SK-N-SH treated with all-trans-retinoic acid at 6 μM for 48 hours (cell line): ENCODE data around the gene HMX3.

Experiments used
- ATAC-seq: fragments of 200-7000 bp; cut with Tn5 transposase; 3 replicates; pipeline ENCODE4 v1.9.1; 2020; ENCODE audit warnings: mild to moderate bottlenecking, moderate library complexity
- ARNTL ChIP-seq: fragments of 450-650 bp; formaldehyde crosslinking; IDR thresholded peaks from 2 replicates; pipeline ENCODE4 v1.5.0; 2020; ENCODE audit warnings: low read depth, mild to moderate bottlenecking, moderate library complexity, borderline replicate concordance
- BACH2 ChIP-seq: fragments of 250-450 bp; sonication (Bioruptor Pico); IDR thresholded peaks from 2 replicates; pipeline ENCODE4 v1.9.0; 2021; ENCODE audit warnings: mild to moderate bottlenecking, borderline replicate concordance
- CREB5 ChIP-seq: fragments of 250-450 bp; sonication (Bioruptor Pico); IDR thresholded peaks from 2 replicates; pipeline ENCODE4 v1.5.1; 2020; ENCODE audit warnings: low read depth, mild to moderate bottlenecking, moderate library complexity
- CSDC2 ChIP-seq: fragments of 250-450 bp; sonication (Bioruptor Pico); IDR thresholded peaks from 2 replicates; pipeline ENCODE4 v1.5.0; 2020; ENCODE audit warnings: mild to moderate bottlenecking, moderate library complexity
- ESRRG ChIP-seq: fragments of 250-450 bp; sonication (Bioruptor Pico); IDR thresholded peaks from 2 replicates; pipeline ENCODE4 v1.6.1; 2021; ENCODE audit warnings: mild to moderate bottlenecking
- GLIS3 ChIP-seq: fragments of 250-450 bp; sonication (Bioruptor Pico); IDR thresholded peaks from 2 replicates; pipeline ENCODE4 v1.5.0; 2020; ENCODE audit warnings: mild to moderate bottlenecking, moderate library complexity
- ISL1 ChIP-seq: fragments of 250-450 bp; sonication (Bioruptor Pico); IDR thresholded peaks from 2 replicates; pipeline ENCODE4 v2.1.2; 2022; ENCODE audit warnings: mild to moderate bottlenecking, moderate library complexity
- OSR1 ChIP-seq: fragments of 250-450 bp; sonication (Bioruptor Pico); IDR thresholded peaks from 2 replicates; pipeline ENCODE4 v1.8.0; 2022; ENCODE audit warnings: moderate library complexity, mild to moderate bottlenecking, inconsistent platforms
- PATZ1 ChIP-seq: fragments of 250-450 bp; sonication (Bioruptor Pico); IDR thresholded peaks from 2 replicates; pipeline ENCODE4 v1.8.0; 2020; ENCODE audit warnings: mild to moderate bottlenecking, moderate library complexity, borderline replicate concordance
- PPARA ChIP-seq: fragments of 250-450 bp; sonication (Bioruptor Pico); IDR thresholded peaks from 2 replicates; pipeline ENCODE4 v1.5.0; 2020; ENCODE audit warnings: mild to moderate bottlenecking, borderline replicate concordance
- RARB ChIP-seq: fragments of 250-450 bp; sonication (Bioruptor Pico); IDR thresholded peaks from 2 replicates; pipeline ENCODE4 v1.8.0; 2021; ENCODE audit warnings: mild to moderate bottlenecking, moderate library complexity
- SNAI2 ChIP-seq: fragments of 250-450 bp; sonication (Bioruptor Pico); IDR thresholded peaks from 2 replicates; pipeline ENCODE4 v1.5.0; 2020; ENCODE audit warnings: mild to moderate bottlenecking, moderate library complexity
- TCF4 ChIP-seq: fragments of 250-450 bp; sonication (Bioruptor Pico); IDR thresholded peaks from 2 replicates; pipeline ENCODE4 v1.8.0; 2021; ENCODE audit warnings: mild to moderate bottlenecking, moderate library complexity, borderline replicate concordance
- TOX ChIP-seq: fragments of 250-450 bp; sonication (Bioruptor Pico); IDR thresholded peaks from 2 replicates; pipeline ENCODE4 v1.8.0; 2021; ENCODE audit warnings: mild to moderate bottlenecking, moderate library complexity, borderline replicate concordance
- ZC3H10 ChIP-seq: fragments of 250-450 bp; sonication (Bioruptor Pico); IDR thresholded peaks from 2 replicates; pipeline ENCODE4 v1.5.1; 2021; ENCODE audit warnings: mild to moderate bottlenecking, moderate library complexity
- ZFP3 ChIP-seq: fragments of 250-450 bp; sonication (Bioruptor Pico); IDR thresholded peaks from 2 replicates; pipeline ENCODE4 v1.5.0; 2020; ENCODE audit warnings: mild to moderate bottlenecking, moderate library complexity
- ZFP30 ChIP-seq: fragments of 450-650 bp; formaldehyde crosslinking; IDR thresholded peaks from 2 replicates; pipeline ENCODE4 v1.5.0; 2022; ENCODE audit warnings: mild to moderate bottlenecking, moderate library complexity
- ZNF565 ChIP-seq: fragments of 450-650 bp; formaldehyde crosslinking; conservative IDR thresholded peaks from 2 replicates; pipeline ENCODE4 v1.5.0; 2020; ENCODE audit warnings: low read depth, mild to moderate bottlenecking, moderate library complexity
- ZNF70 ChIP-seq: fragments of 450-650 bp; formaldehyde crosslinking; IDR thresholded peaks from 2 replicates; pipeline ENCODE4 v1.5.0; 2020; ENCODE audit warnings: mild to moderate bottlenecking, moderate library complexity
- ZNF8 ChIP-seq: fragments of 450-650 bp; formaldehyde crosslinking; IDR thresholded peaks from 2 replicates; pipeline ENCODE4 v1.5.0; 2020; ENCODE audit warnings: mild to moderate bottlenecking, moderate library complexity
- TF ChIP-seq, protein P1 (sequence below): fragments of 250-450 bp; sonication (Bioruptor Pico); IDR thresholded peaks from 2 replicates; pipeline ENCODE4 v1.8.0; 2021; ENCODE audit warnings: low read depth, mild to moderate bottlenecking, moderate library complexity, borderline replicate concordance
- TF ChIP-seq, protein P2 (sequence below): fragments of 250-450 bp; sonication (Bioruptor Pico); IDR thresholded peaks from 2 replicates; pipeline ENCODE4 v1.5.1; 2021; ENCODE audit warnings: mild to moderate bottlenecking, moderate library complexity
- TF ChIP-seq, protein P3 (sequence below): fragments of 250-450 bp; sonication (Bioruptor Pico); IDR thresholded peaks from 2 replicates; pipeline ENCODE4 v1.5.0; 2020; ENCODE audit warnings: mild to moderate bottlenecking, moderate library complexity

HMX3 gene

GRCh38 chr10:123097039-123097438 is 38.7 kb upstream of the HMX3 start (continued):
- TF ChIP-seq CREB5 (CRISPR knock-in tag), result no peak

- no peak for ATAC-seq
- TF ChIP-seq ZNF8 (no peak), GLIS3 (CRISPR knock-in tag) (no peak), SNAI2 (CRISPR knock-in tag) (no peak), RARB (CRISPR knock-in tag) (no peak), CREB5 (CRISPR knock-in tag) (no peak), ISL1 (CRISPR knock-in tag) (no peak), ZC3H10 (CRISPR knock-in tag) (no peak), OSR1 (CRISPR knock-in tag) (no peak), ARNTL (CRISPR knock-in tag) (no peak), ZFP30 (CRISPR knock-in tag) (no peak), TCF4 (CRISPR knock-in tag) (no peak)
- TF ChIP-seq, protein P1, sequence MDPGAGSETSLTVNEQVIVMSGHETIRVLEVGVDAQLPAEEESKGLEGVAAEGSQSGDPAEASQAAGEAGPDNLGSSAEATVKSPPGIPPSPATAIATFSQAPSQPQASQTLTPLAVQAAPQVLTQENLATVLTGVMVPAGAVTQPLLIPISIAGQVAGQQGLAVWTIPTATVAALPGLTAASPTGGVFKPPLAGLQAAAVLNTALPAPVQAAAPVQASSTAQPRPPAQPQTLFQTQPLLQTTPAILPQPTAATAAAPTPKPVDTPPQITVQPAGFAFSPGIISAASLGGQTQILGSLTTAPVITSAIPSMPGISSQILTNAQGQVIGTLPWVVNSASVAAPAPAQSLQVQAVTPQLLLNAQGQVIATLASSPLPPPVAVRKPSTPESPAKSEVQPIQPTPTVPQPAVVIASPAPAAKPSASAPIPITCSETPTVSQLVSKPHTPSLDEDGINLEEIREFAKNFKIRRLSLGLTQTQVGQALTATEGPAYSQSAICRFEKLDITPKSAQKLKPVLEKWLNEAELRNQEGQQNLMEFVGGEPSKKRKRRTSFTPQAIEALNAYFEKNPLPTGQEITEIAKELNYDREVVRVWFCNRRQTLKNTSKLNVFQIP (CRISPR knock-in tag), result no peak
These were observed 35.6 kb upstream of the HMX3 start for GRCh38 chr10:123100030-123100762.

DNA sequence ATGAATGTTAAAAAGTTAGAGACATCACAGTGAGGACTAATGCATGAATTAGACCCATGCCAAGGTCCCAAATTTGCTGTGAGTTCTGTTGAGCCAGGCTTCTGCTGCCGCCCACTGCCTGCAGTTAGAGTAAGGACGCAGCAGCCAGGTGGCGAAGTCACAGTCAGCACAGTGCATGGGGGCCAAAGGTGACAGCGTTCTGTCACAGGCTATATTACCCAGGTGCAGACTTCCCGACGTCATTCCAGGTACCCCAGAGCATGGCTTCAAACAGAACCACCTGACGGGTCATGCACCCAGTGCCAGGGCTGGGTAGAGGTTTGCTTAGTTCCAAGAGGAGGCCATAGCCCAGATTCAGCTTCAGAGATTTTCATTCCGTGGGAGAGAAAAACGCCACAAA is 33.9 kb upstream of the HMX3 start:
- ATAC-seq, result no peak
- TF ChIP-seq ZNF565 (CRISPR knock-in tag) (no peak), ESRRG (CRISPR knock-in tag) (no peak), ZNF8 (no peak), ZNF70 (CRISPR knock-in tag) (no peak), PATZ1 (CRISPR knock-in tag) (no peak), RARB (CRISPR knock-in tag) (no peak), TCF4 (CRISPR knock-in tag) (no peak), ZFP3 (CRISPR knock-in tag) (no peak), TOX (CRISPR knock-in tag) (no peak), CSDC2 (CRISPR knock-in tag) (no peak), OSR1 (CRISPR knock-in tag) (no peak), SNAI2 (CRISPR knock-in tag) (no peak), CREB5 (CRISPR knock-in tag) (no peak), BACH2 (no peak), PPARA (CRISPR knock-in tag) (no peak), GLIS3 (CRISPR knock-in tag) (no peak), ZC3H10 (CRISPR knock-in tag) (no peak)
- TF ChIP-seq, protein P1 (CRISPR knock-in tag), result no peak
- TF ChIP-seq, protein P2, sequence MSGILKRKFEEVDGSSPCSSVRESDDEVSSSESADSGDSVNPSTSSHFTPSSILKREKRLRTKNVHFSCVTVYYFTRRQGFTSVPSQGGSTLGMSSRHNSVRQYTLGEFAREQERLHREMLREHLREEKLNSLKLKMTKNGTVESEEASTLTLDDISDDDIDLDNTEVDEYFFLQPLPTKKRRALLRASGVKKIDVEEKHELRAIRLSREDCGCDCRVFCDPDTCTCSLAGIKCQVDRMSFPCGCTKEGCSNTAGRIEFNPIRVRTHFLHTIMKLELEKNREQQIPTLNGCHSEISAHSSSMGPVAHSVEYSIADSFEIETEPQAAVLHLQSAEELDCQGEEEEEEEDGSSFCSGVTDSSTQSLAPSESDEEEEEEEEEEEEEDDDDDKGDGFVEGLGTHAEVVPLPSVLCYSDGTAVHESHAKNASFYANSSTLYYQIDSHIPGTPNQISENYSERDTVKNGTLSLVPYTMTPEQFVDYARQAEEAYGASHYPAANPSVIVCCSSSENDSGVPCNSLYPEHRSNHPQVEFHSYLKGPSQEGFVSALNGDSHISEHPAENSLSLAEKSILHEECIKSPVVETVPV (CRISPR knock-in tag), result no peak
- TF ChIP-seq, protein P3, sequence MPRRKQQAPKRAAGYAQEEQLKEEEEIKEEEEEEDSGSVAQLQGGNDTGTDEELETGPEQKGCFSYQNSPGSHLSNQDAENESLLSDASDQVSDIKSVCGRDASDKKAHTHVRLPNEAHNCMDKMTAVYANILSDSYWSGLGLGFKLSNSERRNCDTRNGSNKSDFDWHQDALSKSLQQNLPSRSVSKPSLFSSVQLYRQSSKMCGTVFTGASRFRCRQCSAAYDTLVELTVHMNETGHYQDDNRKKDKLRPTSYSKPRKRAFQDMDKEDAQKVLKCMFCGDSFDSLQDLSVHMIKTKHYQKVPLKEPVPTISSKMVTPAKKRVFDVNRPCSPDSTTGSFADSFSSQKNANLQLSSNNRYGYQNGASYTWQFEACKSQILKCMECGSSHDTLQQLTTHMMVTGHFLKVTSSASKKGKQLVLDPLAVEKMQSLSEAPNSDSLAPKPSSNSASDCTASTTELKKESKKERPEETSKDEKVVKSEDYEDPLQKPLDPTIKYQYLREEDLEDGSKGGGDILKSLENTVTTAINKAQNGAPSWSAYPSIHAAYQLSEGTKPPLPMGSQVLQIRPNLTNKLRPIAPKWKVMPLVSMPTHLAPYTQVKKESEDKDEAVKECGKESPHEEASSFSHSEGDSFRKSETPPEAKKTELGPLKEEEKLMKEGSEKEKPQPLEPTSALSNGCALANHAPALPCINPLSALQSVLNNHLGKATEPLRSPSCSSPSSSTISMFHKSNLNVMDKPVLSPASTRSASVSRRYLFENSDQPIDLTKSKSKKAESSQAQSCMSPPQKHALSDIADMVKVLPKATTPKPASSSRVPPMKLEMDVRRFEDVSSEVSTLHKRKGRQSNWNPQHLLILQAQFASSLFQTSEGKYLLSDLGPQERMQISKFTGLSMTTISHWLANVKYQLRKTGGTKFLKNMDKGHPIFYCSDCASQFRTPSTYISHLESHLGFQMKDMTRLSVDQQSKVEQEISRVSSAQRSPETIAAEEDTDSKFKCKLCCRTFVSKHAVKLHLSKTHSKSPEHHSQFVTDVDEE (CRISPR knock-in tag), result no peak
